Nephron (organoid): Measurements from ENCODE around the gene TOGARAM2.

Experiments used
- H3K27ac Mint-ChIP-seq, 3 experiments: 2 replicates each; pipeline ENCODE4 v1.8.0; 2020; ENCODE audit warnings: mixed read lengths in 3 of 3, mild to moderate bottlenecking in 2 of 3, moderate library complexity in 1 of 3
- H3K27me3 Mint-ChIP-seq: 2 replicates; pipeline ENCODE4 v1.8.0; 2021; ENCODE audit warnings: low read depth, mild to moderate bottlenecking, moderate library complexity, mixed read lengths
- H3K36me3 Mint-ChIP-seq: 2 replicates; pipeline ENCODE4 v1.8.0; 2020; ENCODE audit warnings: low read depth, mixed read lengths
- H3K4me1 Mint-ChIP-seq: 2 replicates; pipeline ENCODE4 v1.8.0; 2020; ENCODE audit warnings: mixed read lengths
- H3K4me3 Mint-ChIP-seq, 3 experiments: 2 replicates each; pipeline ENCODE4 v1.8.0; 2020; ENCODE audit warnings: mild to moderate bottlenecking in 3 of 3, mixed read lengths in 3 of 3, moderate library complexity in 2 of 3
- H3K9me3 Mint-ChIP-seq: 2 replicates; pipeline ENCODE4 v1.8.0; 2020; ENCODE audit warnings: mixed read lengths
- TF ChIP-seq, protein P1 (sequence below), 3 experiments: fragments of 200-600 bp; sonication (generic); IDR thresholded peaks; one replicate each; pipeline ENCODE4 v1.5.0; 2021; ENCODE audit warnings: antibody characterized with exemption in 3 of 3; ENCODE audit not compliant: unreplicated experiment in 3 of 3

Gene TOGARAM2

DNA sequence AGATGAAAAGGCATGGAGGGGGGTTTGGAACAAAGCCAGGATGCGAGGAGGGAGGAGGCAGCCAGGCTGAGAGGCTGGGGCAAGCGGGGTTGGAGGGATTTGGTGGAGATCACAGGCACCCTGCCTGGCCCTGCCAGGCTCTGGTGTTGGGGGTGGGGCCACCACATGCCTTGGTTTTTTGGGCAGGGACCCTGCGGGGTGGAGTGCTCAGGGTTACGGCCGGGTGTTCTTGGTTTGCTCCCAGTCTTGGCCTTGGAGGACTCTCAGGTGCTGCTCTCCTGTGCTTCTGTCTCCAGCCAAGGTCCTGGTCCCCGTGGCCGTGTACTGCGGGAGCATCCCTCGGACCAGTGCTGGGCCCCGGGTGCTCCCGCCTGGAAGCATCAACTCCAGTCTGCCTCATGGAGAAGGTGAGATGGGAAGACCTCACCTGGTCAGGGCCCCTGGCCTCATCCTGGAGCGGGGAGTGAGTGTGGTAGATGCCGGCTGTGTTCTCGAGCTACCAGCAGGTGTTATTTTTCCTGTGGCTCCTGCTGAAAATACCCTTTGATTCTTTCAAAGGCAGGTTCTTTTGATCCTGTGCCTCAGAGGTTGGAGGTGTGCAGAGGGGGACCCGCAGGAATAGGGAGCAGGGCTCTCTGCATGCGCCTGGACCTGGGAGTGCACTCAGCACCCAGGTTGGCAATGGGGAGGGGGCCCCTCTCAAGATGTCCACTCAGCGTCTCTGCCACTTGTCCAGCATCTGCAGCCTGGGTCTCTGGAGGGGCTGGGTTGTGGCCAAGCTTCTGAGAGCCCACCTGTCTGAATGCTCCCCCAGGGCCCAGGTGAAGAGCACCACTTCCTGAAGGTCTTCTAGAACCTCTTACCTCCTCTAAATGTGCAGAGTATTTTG lies 17.0 kb downstream of the TOGARAM2 start:
- Mint-ChIP-seq H3K27me3 (peaks cover 13% of the 10 kb centered on the region), H3K36me3 (no peaks in the 10 kb centered on the region), H3K27ac (no peak overlapping the region)

DNA sequence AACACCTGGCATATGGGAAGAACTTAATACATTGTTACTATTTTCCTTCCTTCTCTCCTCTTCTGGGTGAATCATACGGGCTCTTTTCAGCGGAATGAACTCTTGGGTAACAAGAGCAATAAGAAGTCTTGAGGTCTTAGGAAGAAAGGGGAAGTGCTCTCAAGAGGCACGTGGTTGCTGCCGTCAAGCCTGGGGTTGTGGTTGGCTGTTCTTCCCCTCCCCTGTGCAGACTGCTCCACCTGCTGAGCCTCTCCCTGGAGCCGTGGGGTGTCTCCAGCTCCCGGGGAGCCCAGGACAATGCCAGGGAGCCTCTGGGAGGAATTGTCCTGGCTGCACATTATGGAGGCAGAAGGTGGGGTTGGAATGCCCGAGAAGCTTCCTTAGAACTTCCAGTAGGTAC lies 19.4 kb downstream of the TOGARAM2 start:
- TF ChIP-seq, protein P1, sequence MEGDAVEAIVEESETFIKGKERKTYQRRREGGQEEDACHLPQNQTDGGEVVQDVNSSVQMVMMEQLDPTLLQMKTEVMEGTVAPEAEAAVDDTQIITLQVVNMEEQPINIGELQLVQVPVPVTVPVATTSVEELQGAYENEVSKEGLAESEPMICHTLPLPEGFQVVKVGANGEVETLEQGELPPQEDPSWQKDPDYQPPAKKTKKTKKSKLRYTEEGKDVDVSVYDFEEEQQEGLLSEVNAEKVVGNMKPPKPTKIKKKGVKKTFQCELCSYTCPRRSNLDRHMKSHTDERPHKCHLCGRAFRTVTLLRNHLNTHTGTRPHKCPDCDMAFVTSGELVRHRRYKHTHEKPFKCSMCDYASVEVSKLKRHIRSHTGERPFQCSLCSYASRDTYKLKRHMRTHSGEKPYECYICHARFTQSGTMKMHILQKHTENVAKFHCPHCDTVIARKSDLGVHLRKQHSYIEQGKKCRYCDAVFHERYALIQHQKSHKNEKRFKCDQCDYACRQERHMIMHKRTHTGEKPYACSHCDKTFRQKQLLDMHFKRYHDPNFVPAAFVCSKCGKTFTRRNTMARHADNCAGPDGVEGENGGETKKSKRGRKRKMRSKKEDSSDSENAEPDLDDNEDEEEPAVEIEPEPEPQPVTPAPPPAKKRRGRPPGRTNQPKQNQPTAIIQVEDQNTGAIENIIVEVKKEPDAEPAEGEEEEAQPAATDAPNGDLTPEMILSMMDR (IDR thresholded peaks at IDR 0.05; ENCODE audit: unreplicated experiment in 3 of 3), result no peak
- Mint-ChIP-seq H3K27ac (no peak overlapping the region), H3K27me3 (peaks cover 4% of the 10 kb centered on the region), H3K36me3 (no peaks in the 10 kb centered on the region), H3K4me3 (no peak overlapping the region), H3K9me3 (no peaks in the 10 kb centered on the region), H3K4me1 (peaks cover 9% of the 10 kb centered on the region)

More for the DNA sequence above, 17.0 kb downstream of the TOGARAM2 start:
- peaks cover 17% of the 10 kb centered on the region for H3K4me1 Mint-ChIP-seq
- TF ChIP-seq, protein P1 (IDR thresholded peaks at IDR 0.05; ENCODE audit: unreplicated experiment in 3 of 3), result no peak
- H3K9me3 Mint-ChIP-seq, result no peaks in the 10 kb centered on the region
- H3K4me3 Mint-ChIP-seq, result no peak overlapping the region

DNA sequence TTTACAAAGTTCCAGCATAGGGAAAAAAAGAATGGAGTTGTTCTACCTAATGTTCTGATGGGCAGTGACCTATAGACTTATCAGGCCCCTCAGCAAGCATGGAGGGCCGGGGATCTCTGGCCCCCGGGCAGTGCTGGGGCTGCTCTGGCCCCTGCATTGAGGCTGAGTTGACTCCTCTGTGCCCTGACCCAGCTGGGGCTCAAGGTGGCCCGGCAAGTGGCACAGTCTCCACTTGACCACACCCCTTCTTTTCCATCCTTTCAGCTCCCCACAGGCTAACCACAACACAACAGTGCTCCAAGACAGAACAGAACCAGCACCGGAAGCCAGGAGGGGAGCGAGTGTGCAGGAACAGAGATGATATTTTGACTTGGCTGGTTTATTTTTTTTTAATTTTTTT lies 19.9 kb downstream of the TOGARAM2 start:
- no peaks in the 10 kb centered on the region for H3K9me3 Mint-ChIP-seq
- H3K27me3 Mint-ChIP-seq, result no peaks in the 10 kb centered on the region
- TF ChIP-seq, protein P1 (IDR thresholded peaks at IDR 0.05; ENCODE audit: unreplicated experiment in 3 of 3), result no peak
- no peak overlapping the region for H3K4me3 Mint-ChIP-seq
- H3K4me1 Mint-ChIP-seq, result peaks cover 9% of the 10 kb centered on the region
- H3K36me3 Mint-ChIP-seq, result no peaks in the 10 kb centered on the region
- no peak overlapping the region for H3K27ac Mint-ChIP-seq

DNA sequence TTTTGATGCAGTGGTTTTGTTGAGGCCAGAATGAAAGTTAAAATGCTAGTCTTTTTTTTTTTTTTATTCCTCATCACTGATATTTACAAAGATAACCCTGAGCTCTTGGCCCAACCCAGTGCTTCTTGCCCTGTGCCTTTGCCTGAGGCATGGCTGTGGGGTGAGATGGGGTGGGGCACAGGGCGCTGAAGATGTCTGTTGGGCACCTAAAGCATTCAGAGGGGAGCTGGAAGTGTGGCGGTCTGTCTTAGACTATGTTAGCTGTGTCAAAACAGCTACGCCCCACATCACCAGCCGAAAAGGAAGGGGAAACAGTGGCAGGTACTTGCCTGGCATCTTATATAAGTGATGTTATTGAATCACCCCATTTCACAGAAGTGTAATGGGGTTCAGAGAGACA lies 20.7 kb downstream of the TOGARAM2 start:
- Mint-ChIP-seq H3K9me3 (no peaks in the 10 kb centered on the region), H3K27me3 (no peaks in the 10 kb centered on the region), H3K4me3 (no peak overlapping the region), H3K4me1 (peaks cover 8% of the 10 kb centered on the region), H3K27ac (no peak overlapping the region), H3K36me3 (no peaks in the 10 kb centered on the region)
- TF ChIP-seq, protein P1 (IDR thresholded peaks at IDR 0.05; ENCODE audit: unreplicated experiment in 3 of 3), result no peak

DNA sequence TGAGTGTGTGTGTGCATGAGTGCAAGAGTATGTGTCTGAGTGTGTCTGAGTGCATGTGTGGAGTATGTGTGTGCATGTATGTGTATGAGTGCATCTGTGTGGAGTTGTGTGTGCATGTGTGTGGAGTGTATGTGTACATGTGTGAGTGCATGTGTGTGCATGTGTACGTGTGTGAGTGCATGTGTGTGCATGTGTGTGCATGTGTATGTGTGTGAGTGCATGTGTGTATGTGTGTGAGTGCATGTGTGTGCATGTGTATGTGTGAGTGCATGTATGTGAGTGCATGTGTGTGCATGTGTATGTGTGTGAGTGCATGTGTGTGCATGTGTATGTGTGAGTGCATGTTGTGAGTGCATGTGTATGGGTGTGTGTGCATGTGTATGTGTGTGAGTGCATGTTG lies 23.7 kb downstream of the TOGARAM2 start:
- H3K36me3 Mint-ChIP-seq, result no peaks in the 10 kb centered on the region
- no peak overlapping the region for H3K4me3 Mint-ChIP-seq
- H3K4me1 Mint-ChIP-seq, result no peaks in the 10 kb centered on the region
- TF ChIP-seq, protein P1 (IDR thresholded peaks at IDR 0.05; ENCODE audit: unreplicated experiment in 3 of 3), result no peak
- H3K27me3 Mint-ChIP-seq, result peaks cover 5% of the 10 kb centered on the region
- H3K27ac Mint-ChIP-seq, result no peak overlapping the region
- H3K9me3 Mint-ChIP-seq, result no peaks in the 10 kb centered on the region

DNA sequence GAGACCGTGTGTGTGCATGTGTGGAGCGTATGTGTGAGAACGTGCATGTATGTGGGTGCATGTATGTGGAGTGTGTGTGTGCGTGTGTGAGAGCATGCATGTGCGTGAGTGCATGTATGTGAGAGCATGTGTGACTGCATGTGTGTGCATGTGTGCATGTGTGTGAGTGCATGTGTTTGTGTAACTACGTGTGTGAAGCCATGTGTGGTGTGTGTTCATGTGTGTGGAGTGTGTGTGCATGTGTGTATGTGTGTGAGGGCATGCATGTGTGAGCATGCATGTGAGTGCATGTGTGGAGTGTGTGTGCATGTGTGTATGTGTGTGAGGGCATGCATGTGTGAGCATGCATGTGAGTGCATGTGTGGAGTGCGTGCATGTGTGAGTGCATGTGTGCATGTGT lies 24.2 kb downstream of the TOGARAM2 start:
- peaks cover under 1% of the 10 kb centered on the region for H3K4me1 Mint-ChIP-seq
- H3K27ac Mint-ChIP-seq, result no peak overlapping the region
- H3K4me3 Mint-ChIP-seq, result no peak overlapping the region
- TF ChIP-seq, protein P1 (IDR thresholded peaks at IDR 0.05; ENCODE audit: unreplicated experiment in 3 of 3), result no peak
- H3K36me3 Mint-ChIP-seq, result no peaks in the 10 kb centered on the region
- H3K9me3 Mint-ChIP-seq, result no peaks in the 10 kb centered on the region
- peaks cover 5% of the 10 kb centered on the region for H3K27me3 Mint-ChIP-seq
